Inferior parietal cortex (tissue), 1 donor: ENCODE measurements around the gene CCDC142.
"Not testable (repeated sequence)": the region's sequence is repeated elsewhere in the genome, so short reads cannot be mapped to it uniquely, and the experiment has no call there.

ENCODE experiments used
- DNase-seq: peaks from one replicate; pipeline ENCODE4 v3.0.0-alpha.2; 2016; ENCODE audit errors: extremely low spot score

The CCDC142 gene

GRCh38 chr2:74499267-74499939, 16.6 kb upstream of the CCDC142 start, which contains the start of gene LBX2:
TSS of gene LBX2 (minus strand) at chr2:74499603. CDS start at chr2:74499537, 66 bp downstream.
- no peak for DNase-seq

- no peak for DNase-seq
These were observed 15.9 kb upstream of the CCDC142 start for GRCh38 chr2:74498500-74499266.

GRCh38 chr2:74497777-74498499, 15.1 kb upstream of the CCDC142 start:
- DNase-seq: no peak

- no peak for DNase-seq
These were observed 14.4 kb upstream of the CCDC142 start for GRCh38 chr2:74496997-74497776.

- no peak for DNase-seq
These were observed 12.6 kb upstream of the CCDC142 start for GRCh38 chr2:74495440-74495839.

GRCh38 chr2:74493546-74493945, 10.7 kb upstream of the CCDC142 start:
- no peak for DNase-seq

GRCh38 chr2:74491648-74492544, 9.1 kb upstream of the CCDC142 start:
- no peak for DNase-seq

GRCh38 chr2:74489906-74490305, 7.1 kb upstream of the CCDC142 start:
- DNase-seq: no peak

- DNase-seq: no peak
These were observed 6.1 kb upstream of the CCDC142 start for GRCh38 chr2:74488643-74489481.

GRCh38 chr2:74486141-74486540, 3.3 kb upstream of the CCDC142 start:
- DNase-seq: no peak

- DNase-seq: not testable (repeated sequence)
These were observed 922 bp upstream of the CCDC142 start for GRCh38 chr2:74483675-74484164.

GRCh38 chr2:74481961-74482800, 617 bp downstream of the CCDC142 start:
- no peak for DNase-seq

- no peak for DNase-seq
These were observed 1.4 kb downstream of the CCDC142 start for GRCh38 chr2:74481431-74481830.

GRCh38 chr2:74474899-74475298, 7.9 kb downstream of the CCDC142 start:
- no peak for DNase-seq

- no peak for DNase-seq
These were observed 8.3 kb downstream of the CCDC142 start for GRCh38 chr2:74474481-74474880.

- DNase-seq: no peak
These were observed 9.9 kb downstream of the CCDC142 start for GRCh38 chr2:74472945-74473258.

GRCh38 chr2:74472086-74472944, 10.5 kb downstream of the CCDC142 start, which contains the start of gene MRPL53:
TSS of gene MRPL53 (minus strand) at chr2:74472680. CDS start at chr2:74472660, 20 bp downstream.
- DNase-seq: peak; percentile 97
